HG03097 (cell line): Measurements from ENCODE around the gene NACA2.
"Not testable (repeated sequence)": the region's sequence is repeated elsewhere in the genome, so short reads cannot be mapped to it uniquely, and the experiment has no call there.

ENCODE experiments used
- ATAC-seq: cut with Tn5 transposase; IDR thresholded peaks from one replicate; pipeline ENCODE4 v1.9.1; 2021; ENCODE audit not compliant: unreplicated experiment, low FRiP score

NACA2 gene

DNA sequence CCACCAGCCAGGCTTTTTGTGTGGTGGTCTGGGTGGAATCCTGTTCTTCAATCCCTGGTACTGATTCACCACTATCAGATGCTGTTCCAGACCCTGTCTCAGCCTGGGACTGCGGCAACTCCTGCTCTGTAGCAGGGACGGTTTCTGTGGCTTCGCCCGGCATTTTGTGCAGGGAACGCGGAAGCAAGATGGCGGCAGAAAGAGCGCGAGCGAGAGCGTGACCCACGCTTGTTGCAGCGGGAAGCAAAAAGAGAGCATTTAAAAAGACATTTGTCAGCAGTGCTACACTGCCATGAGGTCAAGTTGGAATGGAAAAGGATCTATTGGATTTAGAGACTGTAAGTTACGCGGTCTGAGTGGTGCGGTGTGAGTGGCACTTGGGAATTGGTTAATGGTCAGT lies at the start of gene NACA2:
NACA2 (minus strand) TSS at position 202 of the 400 bp plus-strand sequence; CDS start at position 163, 39 bp downstream.
- ATAC-seq = no peak

DNA sequence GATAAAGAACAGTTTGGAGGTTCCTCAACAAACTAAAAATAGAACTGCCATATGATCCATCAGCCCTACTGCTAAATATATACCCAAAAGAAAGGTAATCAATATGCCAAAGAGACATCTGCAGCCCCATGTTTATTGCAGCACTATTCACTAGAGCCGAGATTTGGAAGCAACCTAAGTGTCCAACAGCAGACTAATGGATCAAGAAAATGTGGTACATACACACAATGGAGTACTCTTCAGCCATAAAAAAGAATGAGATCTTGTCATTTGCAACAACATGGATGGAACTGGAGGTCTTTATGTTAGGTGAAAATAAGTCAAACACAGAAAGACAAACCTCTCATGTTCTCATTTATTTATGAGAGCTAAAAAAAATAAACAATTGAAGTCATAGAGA lies 48.8 kb upstream of the NACA2 start:
- no peak for ATAC-seq

DNA sequence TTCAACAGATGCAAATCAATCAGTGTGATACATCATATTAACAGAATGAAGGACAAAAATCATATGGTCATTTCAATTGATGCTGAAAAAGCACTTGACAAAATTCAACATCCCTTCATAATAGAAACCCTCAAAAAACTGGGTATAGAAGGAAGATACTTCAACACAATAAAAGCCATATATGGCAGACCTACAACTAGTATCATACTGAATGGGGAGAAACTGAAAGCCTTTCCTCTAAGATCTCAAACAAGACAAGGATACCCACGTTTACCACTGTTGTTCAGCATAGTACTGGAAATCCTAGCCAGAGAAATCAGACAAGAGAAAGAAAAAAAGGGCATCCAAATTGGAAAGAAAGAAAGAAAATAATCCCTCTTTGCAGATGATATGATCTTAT lies 47.1 kb upstream of the NACA2 start:
- no peak for ATAC-seq

DNA sequence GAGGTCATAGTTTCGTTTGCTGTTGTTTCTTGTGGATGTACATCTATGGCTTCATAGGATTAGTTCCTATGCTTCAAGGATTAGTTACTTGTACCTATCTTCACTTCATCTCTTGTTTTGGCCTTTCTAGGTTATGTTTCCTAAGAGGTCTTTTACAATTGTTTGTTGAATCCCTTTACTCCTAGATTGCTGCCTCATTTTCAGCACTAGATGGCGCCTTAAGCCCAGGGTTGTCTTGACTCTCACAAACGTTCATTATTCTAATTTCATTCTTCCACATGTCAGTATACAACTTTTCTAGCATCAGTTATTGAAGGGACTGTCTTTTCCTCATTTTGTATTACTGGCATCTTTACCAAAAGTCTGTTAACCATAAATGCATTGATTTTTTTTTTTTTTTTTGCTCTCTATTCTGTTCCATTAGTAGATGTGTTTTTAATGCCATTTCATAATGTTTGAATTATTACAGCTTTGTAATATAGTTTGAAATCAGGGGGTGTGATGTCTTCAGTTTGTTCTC lies 45.0 kb upstream of the NACA2 start:
- no peak for ATAC-seq

DNA sequence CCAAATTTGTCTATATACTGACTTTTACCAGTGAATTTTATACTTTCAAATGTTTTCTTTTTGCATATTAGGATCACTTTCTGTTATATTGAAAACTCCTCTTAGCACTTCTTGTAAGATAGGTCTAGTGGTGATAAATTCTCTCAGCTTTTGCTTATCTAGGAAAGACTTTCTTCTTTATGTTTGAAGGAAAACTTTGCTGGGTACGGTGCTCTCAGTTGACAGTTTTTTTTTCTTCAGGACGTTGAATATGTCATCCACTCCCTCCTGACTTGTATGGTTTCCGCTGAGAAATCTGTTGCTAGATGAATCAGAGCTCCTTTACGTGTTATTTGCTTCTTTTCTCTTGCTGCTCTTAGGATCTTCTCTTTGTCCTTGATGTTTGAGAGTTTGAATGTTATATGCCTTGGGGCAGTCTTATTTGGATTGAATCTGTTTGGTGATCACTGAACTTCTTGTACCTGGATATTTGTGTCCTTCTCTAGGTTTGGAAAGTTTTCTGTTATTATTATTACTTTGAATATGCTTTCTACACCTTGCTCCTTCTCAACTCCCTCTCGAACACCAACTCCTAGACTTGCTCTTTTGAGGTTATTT lies 44.0 kb upstream of the NACA2 start:
- no peak for ATAC-seq

DNA sequence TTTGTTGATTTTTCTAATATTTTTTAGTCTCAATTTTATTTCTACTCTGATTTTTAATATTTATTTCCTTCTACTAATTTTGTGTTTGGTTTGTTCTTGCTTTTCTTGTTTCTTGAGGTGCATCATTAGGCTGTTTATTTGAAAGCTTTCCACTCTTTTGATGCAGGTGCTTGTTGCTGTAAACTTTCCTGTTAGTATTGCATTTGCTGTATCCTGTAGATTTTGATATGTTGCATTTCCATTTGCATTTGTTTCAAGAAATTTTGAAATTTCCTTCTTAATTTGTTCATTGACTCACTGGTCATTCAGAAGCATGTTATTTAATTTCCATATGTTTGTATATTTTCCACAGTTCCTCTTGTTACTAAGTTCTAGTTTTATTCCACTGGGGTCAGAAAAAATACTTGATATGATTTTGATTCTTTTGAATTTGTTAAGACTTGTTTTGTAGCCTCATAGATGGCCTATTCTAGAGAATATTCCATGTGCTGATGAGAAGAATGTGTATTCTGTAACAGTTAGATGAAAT lies 43.1 kb upstream of the NACA2 start:
- no peak for ATAC-seq

DNA sequence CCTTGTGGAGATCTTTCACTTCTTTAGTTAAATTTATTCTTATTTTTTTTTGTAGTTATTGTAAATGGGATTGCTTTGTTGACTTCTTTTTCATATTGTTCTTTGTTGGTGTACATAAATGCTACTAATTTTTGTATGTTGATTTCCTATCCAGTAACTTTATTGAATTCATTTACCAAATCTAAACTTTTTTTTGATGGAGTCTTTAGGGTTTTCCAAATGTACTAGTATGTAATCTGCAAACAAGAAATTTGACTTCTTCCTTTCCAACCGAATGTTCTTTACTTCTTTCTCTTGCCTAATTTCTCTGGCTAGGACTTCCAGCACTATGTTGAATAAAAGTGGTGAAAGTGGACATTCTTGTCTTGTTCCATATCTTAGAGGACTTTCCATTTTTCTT lies 41.8 kb upstream of the NACA2 start:
- ATAC-seq = no peak

DNA sequence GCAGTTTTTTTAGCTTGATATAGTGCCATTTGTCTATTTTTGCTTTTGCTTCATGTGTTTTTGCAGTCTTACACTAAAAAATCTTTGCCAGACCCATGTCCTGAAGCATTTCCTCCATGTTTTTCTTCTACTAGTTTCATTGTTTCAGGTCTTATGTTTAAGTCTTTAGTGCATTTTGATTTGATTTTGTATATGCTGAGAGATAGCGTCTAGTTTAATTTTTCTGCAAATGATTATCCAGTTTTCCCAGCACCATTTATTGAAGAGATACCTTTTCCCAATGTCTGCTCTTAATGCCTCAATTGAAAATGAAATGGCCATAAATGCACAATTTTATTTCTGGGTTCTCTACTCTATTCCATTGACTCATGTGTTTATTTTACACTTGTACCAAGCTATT lies 40.8 kb upstream of the NACA2 start:
- no peak for ATAC-seq

DNA sequence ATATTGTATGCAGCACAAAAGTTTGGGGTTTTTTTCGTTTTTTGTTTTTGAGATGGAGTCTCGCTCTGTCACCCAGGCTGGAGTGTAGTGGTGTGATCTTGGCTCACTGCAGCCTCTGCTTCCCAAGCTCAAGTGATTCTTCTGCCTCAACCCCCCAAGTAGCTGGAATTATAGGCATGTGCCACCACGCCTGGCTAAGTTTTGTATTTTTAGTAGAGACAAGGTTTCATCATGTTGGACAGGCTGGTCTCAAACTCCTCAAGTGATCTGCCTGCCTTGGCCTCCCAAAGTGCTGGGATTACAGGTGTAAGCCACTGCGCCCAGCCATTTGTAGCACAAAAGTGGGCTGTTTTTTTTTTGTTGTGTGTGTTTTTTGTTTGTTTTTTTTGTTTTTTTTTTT lies 37.1 kb upstream of the NACA2 start:
- not testable (repeated sequence) for ATAC-seq

DNA sequence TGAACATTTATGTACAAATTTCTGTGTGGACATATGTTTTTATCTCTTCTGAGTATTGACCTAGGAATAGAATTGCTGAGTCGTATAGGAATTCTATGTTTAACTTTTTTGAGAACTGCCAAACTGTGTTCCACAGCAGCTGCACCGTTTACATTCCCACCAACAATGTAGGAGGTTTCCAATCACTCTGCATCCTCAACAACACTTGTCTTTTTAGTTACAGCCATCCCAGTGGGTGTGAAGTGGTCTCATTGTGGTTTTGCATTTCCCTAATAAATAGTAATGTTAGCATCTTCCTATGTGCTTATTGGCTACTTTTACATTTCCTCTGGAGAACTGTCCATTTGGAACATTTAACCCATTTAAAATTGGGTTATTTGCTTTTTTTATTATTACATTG lies 36.6 kb upstream of the NACA2 start:
- ATAC-seq = no peak

DNA sequence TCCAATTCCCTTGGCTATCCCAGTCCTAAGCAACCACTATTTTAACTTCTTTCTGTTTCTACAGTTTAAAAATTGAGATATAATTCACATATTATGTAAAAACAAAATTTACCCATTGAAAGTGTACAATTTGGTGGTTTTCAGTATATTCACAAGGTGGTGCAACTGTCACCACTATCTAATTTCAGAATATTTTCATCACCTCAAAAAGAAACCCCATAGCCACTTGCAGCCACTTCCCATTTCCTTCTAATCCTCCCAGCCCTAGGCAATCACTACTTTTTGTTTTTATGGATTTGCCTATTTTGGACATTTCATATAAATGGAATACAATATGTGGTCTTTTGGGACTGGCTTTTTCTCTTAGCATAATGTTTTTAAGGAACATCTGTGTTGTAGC lies 36.1 kb upstream of the NACA2 start:
- no peak for ATAC-seq

DNA sequence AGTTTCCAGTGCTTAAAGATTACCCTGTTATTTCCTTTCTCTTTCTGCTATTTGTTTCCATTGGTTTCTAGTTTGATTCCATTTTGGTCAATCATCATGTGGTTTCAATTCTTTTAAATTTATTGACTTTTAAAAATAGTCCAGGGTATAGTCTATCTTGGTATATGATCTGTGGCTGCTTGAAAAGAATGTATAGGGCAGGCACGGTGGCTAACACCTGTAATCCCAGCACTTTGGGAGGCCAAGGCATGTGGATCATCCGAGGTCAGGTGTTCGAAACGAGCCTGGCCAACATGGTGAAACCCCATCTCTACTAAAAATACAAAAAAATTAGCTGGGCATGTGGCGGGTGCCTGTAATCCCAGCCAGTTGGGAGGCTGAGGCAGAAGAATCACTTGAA lies 34.5 kb upstream of the NACA2 start:
- ATAC-seq = no peak

DNA sequence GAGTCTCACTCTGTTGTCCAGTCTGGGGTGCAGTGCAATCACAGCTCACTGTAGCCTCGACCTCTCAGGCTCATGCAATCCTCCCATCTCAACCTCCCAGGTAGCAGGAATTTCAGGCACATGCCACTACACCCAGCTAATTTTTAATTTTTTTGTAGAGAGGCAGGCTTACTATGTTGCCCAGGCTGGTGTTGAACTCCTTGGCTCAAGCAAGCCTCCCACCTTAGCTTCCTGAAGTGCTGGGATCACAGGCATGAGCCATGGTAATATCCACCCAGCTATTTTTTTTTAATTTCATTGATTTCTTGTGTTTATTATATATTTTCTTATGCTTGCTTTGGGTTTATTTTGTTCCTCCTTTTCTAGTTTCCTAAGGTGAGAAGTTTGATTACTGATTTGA lies 33.9 kb upstream of the NACA2 start:
- no peak for ATAC-seq

DNA sequence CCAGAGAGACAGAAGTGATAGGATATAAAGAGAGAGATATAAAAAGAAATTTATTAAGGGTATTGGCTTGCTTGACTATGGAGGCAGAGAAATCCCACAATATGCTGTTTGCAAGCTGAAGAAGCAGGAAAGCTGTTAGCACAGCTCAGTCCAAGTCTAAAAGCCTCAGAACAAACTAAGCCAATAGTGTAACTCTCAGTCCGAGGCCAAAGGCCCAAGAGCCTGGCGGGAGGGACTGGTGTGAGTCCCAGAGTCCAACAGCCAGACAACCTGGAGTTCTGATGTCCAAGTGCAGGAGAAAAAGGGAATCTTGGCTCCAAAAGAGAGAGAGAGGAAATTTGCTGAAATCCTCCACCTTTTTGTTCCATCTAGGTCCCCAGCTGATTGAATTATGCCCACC lies 30.3 kb upstream of the NACA2 start:
- ATAC-seq = no peak

DNA sequence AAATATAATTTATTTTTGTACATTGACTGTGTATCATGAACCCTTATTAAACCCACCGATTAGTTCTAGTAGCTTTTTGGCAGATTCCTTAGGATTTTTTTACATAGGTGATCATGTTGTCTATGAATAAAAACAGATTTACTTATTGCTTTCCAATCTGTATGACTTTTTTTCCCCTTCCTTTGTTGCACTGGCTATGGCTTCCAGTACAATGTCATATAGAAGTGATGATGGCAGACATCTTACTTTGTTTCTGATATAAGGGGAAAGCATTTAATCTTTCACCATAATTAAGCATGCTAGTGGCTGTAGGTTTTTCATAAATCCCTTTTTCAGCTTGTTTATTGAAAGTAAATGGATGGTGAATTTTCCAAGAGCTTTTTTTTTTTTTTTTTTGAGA lies 28.9 kb upstream of the NACA2 start:
- ATAC-seq = no peak

DNA sequence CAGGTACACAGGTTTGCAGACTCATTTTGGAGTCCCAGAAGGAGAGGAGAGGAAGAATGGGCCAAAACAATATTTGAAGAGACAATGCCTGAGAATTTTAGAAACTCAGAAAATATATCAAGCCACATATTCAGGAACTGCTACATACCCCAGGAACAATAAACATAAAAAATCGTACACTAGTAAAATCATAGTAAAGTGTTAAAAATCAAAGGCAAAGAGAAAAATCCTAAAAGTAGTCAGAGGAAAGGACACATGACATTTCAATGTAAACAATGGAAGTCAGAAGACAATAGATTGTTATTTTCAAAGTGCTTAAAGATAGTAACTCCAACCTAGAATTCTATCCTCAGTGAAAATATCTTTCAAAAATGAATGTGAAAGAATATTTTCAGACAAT lies 28.5 kb upstream of the NACA2 start:
- no peak for ATAC-seq

DNA sequence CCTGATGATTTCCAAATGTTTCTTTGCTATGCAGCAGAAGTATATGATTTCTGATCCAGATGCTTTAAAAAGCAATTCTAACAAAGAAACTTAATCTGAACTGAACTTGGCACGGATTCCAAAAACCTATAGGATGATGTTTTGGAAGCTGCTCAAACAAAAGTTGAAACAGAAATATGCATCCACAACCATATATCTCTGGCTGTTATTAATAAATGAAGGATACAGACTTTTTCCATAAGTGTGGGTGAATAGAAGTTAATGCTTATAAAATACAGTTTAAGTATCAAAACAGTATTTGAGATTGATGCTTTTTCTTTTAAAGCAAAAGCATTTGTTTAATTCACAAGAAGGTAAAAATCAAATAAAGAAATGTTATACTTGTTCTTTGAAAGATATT lies 27.9 kb upstream of the NACA2 start:
- ATAC-seq = no peak

DNA sequence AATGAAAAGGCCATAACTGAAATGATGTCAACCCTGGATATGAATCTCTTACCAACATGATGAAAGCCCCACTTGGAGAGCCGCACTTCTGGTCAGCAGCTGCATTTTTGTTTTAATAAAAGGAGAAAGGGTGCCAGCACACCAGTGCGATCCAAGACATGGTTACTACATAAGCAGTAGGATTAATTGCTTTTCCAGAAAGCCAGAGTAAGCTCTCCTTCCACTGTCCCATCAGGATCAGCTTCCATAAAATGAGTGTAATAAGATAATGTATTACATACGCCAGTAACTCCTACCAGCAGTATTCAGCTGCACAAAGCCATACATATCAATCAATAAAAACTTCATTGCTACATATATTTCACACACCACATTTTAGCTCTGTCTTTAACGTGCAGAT lies 26.3 kb upstream of the NACA2 start:
- ATAC-seq = no peak

DNA sequence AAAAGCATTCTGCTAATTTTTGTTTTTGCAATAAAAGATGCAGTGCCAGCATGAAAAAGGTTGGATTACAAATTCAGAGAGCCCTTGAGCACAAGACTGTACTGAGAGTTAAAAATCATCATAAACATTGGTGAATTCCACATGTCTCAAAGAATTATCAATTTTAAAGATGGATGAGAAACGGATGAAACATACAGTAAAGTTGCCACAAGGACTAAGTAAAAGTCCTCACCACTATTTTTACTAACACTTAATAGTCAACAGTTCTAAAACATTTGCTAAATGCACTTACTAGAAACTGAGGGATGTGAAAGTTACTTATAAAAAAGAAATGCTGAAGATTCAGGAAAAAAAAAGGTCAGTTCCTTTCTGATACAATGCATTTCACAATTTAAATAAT lies 25.8 kb upstream of the NACA2 start:
- ATAC-seq = no peak

DNA sequence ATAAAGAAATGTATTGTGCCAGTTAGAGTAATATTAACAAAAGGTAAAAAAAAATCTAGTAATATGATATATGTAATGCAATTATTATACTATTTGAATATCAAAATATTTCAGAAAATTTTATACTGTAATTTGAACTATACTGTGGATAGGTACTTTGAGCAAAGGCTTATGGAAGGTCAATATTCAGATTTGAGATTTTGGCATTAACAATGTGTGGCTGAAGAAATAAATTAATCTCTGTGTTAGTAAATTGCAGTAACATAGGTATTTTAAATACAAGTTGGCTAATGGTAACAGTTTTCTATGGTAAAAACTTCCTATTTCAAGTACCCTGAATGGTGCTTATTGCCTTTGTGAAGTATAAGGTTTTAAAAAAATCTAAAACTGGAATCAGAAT lies 23.2 kb upstream of the NACA2 start:
- ATAC-seq = no peak

DNA sequence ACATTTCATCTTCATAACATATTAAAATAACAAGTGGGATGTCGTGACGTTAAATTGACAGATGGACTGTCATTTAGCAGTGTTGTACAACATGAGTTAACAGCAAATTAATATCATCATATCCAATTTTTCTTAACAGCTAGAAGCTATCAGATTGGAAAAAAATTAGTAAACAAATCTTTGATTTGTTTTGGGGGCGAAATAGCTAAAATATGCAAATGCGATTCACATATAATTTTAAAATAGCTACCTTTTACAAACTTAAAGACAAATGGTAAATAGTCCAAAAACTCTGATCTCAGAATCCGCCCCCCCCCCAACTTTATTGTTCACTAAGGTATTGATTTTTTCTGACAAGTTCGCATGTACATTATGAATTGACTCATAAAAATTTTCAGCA lies 20.3 kb upstream of the NACA2 start:
- no peak for ATAC-seq

DNA sequence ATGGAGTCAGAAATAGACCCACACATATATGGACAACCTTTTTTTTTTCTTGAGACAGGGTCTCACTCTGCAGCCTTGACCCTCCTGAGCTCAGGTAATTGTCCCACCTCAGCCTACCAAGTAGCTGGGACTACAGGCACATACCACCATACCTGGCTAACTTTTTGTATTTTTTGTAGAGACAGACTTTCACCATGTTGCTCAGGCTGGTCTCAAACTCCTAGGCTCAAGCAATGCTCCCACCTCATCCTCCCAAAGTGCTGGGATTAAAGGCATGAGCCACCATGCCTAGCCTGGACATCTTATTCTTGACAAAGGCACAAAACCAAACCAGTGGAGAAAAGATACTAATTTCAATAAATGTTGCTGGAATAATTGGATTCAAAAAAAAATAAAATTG lies 14.7 kb upstream of the NACA2 start:
- ATAC-seq = no peak

DNA sequence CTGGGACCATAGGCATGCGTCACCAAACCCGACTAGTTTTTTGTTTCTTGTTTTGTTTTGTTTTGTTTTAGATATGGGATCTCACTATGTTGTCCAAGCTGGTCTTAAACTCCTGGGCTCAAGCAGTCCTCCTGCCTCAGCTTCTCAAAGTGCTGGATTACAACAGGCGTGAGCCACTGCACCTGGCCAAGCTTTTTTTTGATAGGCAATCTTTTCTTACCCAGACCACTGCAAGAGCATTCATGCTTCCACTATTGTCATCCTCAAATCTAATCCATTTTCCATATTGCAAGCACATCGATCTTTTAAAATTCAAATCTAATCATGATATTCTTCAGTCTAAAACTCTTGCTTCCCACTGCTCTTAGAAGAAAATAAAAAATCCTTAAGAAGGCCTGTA lies 10.3 kb upstream of the NACA2 start:
- no peak for ATAC-seq
